ENCODE measurements around the gene PRPF4. TPM values are rescaled to one million over a fixed set of nuclear protein-coding genes. Genes with fewer than 3 reads are reported as not detected.

PRPF4 gene
- 52.5 to 69.6 TPM (median 55.1 TPM) in 5 replicates for total RNA-seq (2022; extraction: Qiagen RNA extraction)

DNA sequence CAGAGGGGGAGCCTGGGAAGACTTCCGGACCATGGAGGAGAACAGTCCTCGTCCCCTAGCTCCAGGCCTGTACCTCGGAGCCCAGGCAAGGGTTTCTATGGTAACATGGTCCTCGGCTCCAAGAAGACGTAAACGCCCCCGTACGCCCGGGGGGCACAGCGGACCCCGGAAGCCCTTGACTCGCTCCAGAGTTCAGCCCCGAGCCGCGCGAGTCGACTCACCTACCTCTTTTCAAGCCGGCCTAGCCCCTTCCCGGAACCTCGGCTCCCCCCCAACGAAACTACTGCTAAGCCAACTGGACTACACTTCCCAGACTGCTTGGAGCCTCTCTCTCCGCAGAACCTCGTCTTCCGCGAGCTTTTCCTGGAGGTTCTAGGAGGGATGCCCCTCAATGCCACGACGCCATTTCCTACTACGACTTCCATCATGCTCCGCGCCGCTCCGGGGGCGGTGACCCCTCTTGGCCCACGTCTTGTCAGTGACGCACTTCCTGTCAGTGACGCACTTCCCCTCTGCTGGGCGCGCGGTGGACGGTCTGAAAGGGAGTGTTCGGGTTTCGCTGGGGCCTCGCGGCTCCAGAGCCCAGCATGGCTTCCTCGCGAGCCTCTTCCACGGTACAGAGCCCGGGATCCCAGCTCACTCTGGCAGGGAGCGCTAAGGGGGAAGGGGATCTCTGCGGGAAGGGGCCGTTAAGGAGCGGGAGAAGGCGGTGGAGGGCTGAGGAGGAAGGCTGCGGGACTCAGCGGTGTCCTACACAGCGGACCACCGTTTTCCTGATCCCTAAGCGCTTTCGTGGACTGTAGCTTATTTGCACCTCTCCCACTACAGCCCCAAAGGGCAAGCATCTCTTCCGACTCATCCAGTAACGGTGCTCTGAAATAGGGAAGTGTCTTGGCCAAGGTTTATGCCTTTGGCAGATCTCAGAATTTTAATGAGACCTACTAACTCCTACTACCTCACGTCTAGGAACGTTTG, at the start of gene PRPF4, which contains the start of gene CDC26:
Gene PRPF4 (plus strand): TSS at position 502 of the 975 bp plus-strand sequence. CDS start 86 bp downstream, at position 588.
Gene CDC26 (minus strand): TSS at position 416 of the 975 bp plus-strand sequence. CDS start 3,065 bp downstream, outside the sequence.

GRCh38 chr9:113302792-113303418, 27.4 kb downstream of the PRPF4 start, which contains the start of gene RNF183:
Gene RNF183 (minus strand): TSS chr9:113303376. CDS start chr9:113298184, 5,192 bp downstream.

DNA sequence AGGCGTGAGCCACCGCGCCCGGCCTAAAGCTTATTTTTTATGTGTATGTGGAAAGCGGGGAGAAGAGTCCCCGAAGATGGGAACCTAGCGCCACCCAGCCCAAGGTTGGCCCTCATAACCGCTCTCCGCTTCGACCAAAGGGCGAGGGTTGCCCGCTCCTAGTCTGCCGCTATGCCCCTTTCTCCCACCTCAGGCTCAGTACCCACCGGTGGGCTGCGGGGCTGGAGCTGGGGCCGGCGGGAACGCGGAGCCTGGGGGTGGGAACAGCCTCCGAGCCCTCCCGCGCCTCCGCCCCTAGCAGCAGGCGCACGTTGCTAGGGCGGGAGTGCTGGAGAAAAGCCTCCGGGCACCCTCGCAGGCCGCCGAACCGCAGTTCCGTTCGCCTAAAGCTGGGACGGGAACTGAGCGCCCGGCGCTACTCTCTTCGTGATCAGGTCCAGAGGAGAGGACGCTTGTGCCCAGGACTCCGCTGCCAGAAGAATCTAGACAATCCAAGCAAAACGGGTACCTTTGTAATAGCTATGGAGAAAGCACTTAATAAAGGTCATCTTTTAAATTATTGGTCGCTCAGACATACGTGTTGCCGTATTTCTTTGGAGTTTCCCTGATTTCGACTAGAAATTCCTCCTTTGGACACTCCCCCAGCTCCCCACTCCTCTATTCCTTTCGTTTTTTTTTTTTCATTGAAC, 64.7 kb downstream of the PRPF4 start, which contains the start of gene WDR31:
Gene WDR31 (minus strand): TSS at position 265 of the 689 bp plus-strand sequence. CDS start 8,253 bp downstream, outside the sequence.

Other genes with a start within 250 kb of the PRPF4 start
- gene ZFP37, start 218.9 kb upstream of the PRPF4 start, total RNA-seq (2022; extraction: Qiagen RNA extraction), result 1.3 to 2.5 TPM (median 1.9 TPM) in 5 replicates
- 6.9 to 8.1 TPM (median 7.6 TPM) in 5 replicates for gene SLC31A2, start 124.7 kb upstream of the PRPF4 start, total RNA-seq (2022; extraction: Qiagen RNA extraction)
- gene FKBP15, start 54.4 kb upstream of the PRPF4 start, total RNA-seq (2022; extraction: Qiagen RNA extraction), result 16.4 to 17.7 TPM (median 16.5 TPM) in 5 replicates
- gene SLC31A1, start 54.1 kb upstream of the PRPF4 start, total RNA-seq (2022; extraction: Qiagen RNA extraction), result 17.3 to 23.9 TPM (median 19.4 TPM) in 5 replicates
- 42.4 to 59.7 TPM (median 46.0 TPM) in 5 replicates for gene CDC26, start 86 bp upstream of the PRPF4 start, total RNA-seq (2022; extraction: Qiagen RNA extraction)
- gene RNF183, start 27.7 kb downstream of the PRPF4 start, total RNA-seq (2022; extraction: Qiagen RNA extraction), result not detected in 5 replicates
- 0.90 to 1.5 TPM (median 1.1 TPM) in 5 replicates for gene WDR31, start 64.6 kb downstream of the PRPF4 start, total RNA-seq (2022; extraction: Qiagen RNA extraction)
- 0.06 to 0.12 TPM in 2 of 5 replicates, not detected in the others for gene BSPRY, start 73.9 kb downstream of the PRPF4 start, total RNA-seq (2022; extraction: Qiagen RNA extraction)
- 17.7 to 25.5 TPM (median 23.0 TPM) in 5 replicates for gene HDHD3, start 101.3 kb downstream of the PRPF4 start, total RNA-seq (2022; extraction: Qiagen RNA extraction)
- 12.8 to 17.9 TPM (median 14.5 TPM) in 5 replicates for gene ALAD, start 125.6 kb downstream of the PRPF4 start, total RNA-seq (2022; extraction: Qiagen RNA extraction)
- gene POLE3, start 135.0 kb downstream of the PRPF4 start, total RNA-seq (2022; extraction: Qiagen RNA extraction), result 103 to 118 TPM (median 110 TPM) in 5 replicates
- gene C9orf43, start 135.1 kb downstream of the PRPF4 start, total RNA-seq (2022; extraction: Qiagen RNA extraction), result 0.38 to 0.71 TPM (median 0.56 TPM) in 5 replicates
- 16.4 to 19.5 TPM (median 17.1 TPM) in 5 replicates for gene RGS3, start 188.1 kb downstream of the PRPF4 start, total RNA-seq (2022; extraction: Qiagen RNA extraction)